SU-DHL-6 (cell line): Measurements from ENCODE around the gene PSMF1.

ENCODE experiments used
- H2AFZ ChIP-seq: fragments of 200-600 bp; sonication (generic); 2 replicates; pipeline ENCODE4 v1.6.1; 2014; ENCODE audit warnings: low read depth, mild to moderate bottlenecking, moderate library complexity, mixed read lengths, antibody characterized with exemption, low read length; ENCODE audit not compliant: severe bottlenecking
- H3F3A ChIP-seq: fragments of 200-600 bp; shearing (Covaris generic); 2 replicates; pipeline ENCODE4 v1.6.0; 2016; ENCODE audit warnings: antibody characterized with exemption, mild to moderate bottlenecking; ENCODE audit not compliant: insufficient read depth
- H3K27ac ChIP-seq: fragments of 200-600 bp; sonication (generic); 2 replicates; pipeline ENCODE4 v1.5.1; 2016; ENCODE audit warnings: low read depth, mild to moderate bottlenecking, low read length, moderate library complexity, mixed read lengths
- H3K27me3 ChIP-seq: fragments of 200-600 bp; sonication (generic), shearing (Covaris generic); 2 replicates; pipeline ENCODE4 v1.6.0; 2014; ENCODE audit warnings: mild to moderate bottlenecking, low read length
- H3K36me3 ChIP-seq: fragments of 200-600 bp; sonication (generic); 2 replicates; pipeline ENCODE4 v1.6.1; 2014; ENCODE audit warnings: mild to moderate bottlenecking, low read length, mixed read lengths
- H3K4me2 ChIP-seq: fragments of 300-600, 200-600 bp; shearing (Covaris generic), sonication (generic); 2 replicates; pipeline ENCODE4 v1.6.0; 2014; ENCODE audit warnings: low read length, low read depth, mild to moderate bottlenecking; ENCODE audit not compliant: poor library complexity, severe bottlenecking
- H3K4me3 ChIP-seq: fragments of 200-600 bp; sonication (generic); 2 replicates; pipeline ENCODE4 v1.5.1; 2014; ENCODE audit warnings: antibody characterized with exemption, low read length, mild to moderate bottlenecking, mixed read lengths; ENCODE audit not compliant: insufficient read depth, poor library complexity, severe bottlenecking
- H3K79me2 ChIP-seq: fragments of 200-600 bp; sonication (generic); 2 replicates; pipeline ENCODE4 v1.6.1; 2014; ENCODE audit warnings: mild to moderate bottlenecking, low read length, moderate library complexity; ENCODE audit not compliant: insufficient read depth
- H3K9ac ChIP-seq: fragments of 200-600 bp; sonication (generic); 2 replicates; pipeline ENCODE4 v1.7.0; 2014; ENCODE audit warnings: mild to moderate bottlenecking, low read length
- H3K9me2 ChIP-seq: fragments of 200-600 bp; sonication (generic); replicated peaks from 2 replicates; pipeline ENCODE4 v1.6.1; 2014; ENCODE audit warnings: low read length; ENCODE audit not compliant: insufficient read depth
- H3K9me3 ChIP-seq: fragments of 200-600 bp; sonication (generic); 2 replicates; pipeline ENCODE4 v1.6.1; 2014; ENCODE audit warnings: low read length, mixed read lengths; ENCODE audit not compliant: insufficient read depth
- H4K20me1 ChIP-seq: fragments of 200-600 bp; sonication (generic); 2 replicates; pipeline ENCODE4 v1.6.1; 2014; ENCODE audit warnings: low read depth, mild to moderate bottlenecking, antibody characterized with exemption, low read length, moderate library complexity, mixed read lengths
- EZH2phosphoT487 ChIP-seq: fragments of 200-600 bp; sonication (generic), shearing (Covaris generic); conservative IDR thresholded peaks from 2 replicates; pipeline ENCODE4 v1.6.1; 2018; ENCODE audit warnings: mild to moderate bottlenecking, antibody characterized with exemption, low read length, moderate library complexity, mixed read lengths
- TF ChIP-seq, protein P1 (sequence below): fragments of 200-600 bp; sonication (generic); IDR thresholded peaks from one replicate; pipeline ENCODE4 v1.5.1; 2017; ENCODE audit warnings: antibody characterized with exemption, mild to moderate bottlenecking, low read length, moderate library complexity; ENCODE audit not compliant: insufficient read depth, poor library complexity, severe bottlenecking

Gene PSMF1

DNA sequence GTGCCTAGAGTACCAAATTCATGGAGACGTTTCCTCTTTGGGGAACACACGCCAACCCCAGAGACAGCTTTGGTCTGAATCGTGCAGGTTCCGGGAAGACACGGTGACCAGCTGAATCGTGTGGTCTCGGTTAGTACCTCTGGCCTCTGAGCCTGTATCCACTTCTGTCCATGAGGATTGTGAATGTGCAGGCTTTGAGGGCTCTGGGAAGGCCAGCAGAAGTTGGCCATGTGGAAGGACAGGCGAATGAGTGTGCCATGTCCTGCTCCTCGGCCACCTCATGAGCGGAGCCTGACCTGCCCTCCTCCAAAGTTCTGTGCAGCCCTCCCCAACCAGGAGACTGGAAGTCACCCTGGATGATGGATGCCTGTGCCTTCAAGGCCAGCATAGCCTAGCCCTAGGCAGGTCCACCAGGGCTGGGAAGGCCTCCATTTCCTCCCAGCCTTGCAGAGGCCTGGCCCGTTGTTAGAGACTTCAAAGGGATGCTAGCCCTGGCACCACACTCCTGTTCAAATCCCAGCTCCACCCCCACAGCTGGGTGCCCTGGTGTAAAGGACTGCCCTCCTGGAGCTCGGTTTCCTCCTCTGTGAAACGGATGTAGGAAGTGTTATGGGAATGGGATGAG is 68.1 kb downstream of the PSMF1 start:
- Histone ChIP-seq H2AFZ (no peak overlapping the region), H3K9ac (no peak overlapping the region), H3K9me3 (no peaks in the 10 kb centered on the region), H3K27me3 (no peaks in the 10 kb centered on the region), H3F3A (no peaks in the 10 kb centered on the region), H3K36me3 (no peaks in the 10 kb centered on the region), H3K79me2 (no peaks in the 10 kb centered on the region), H3K9me2 (no peaks in the 10 kb centered on the region), H3K27ac (no peak overlapping the region), H3K4me3 (no peak overlapping the region), H4K20me1 (no peaks in the 10 kb centered on the region), H3K4me2 (no peak overlapping the region)
- TF ChIP-seq, protein P1, sequence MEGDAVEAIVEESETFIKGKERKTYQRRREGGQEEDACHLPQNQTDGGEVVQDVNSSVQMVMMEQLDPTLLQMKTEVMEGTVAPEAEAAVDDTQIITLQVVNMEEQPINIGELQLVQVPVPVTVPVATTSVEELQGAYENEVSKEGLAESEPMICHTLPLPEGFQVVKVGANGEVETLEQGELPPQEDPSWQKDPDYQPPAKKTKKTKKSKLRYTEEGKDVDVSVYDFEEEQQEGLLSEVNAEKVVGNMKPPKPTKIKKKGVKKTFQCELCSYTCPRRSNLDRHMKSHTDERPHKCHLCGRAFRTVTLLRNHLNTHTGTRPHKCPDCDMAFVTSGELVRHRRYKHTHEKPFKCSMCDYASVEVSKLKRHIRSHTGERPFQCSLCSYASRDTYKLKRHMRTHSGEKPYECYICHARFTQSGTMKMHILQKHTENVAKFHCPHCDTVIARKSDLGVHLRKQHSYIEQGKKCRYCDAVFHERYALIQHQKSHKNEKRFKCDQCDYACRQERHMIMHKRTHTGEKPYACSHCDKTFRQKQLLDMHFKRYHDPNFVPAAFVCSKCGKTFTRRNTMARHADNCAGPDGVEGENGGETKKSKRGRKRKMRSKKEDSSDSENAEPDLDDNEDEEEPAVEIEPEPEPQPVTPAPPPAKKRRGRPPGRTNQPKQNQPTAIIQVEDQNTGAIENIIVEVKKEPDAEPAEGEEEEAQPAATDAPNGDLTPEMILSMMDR = no peak
- no peak for TF ChIP-seq EZH2phosphoT487

DNA sequence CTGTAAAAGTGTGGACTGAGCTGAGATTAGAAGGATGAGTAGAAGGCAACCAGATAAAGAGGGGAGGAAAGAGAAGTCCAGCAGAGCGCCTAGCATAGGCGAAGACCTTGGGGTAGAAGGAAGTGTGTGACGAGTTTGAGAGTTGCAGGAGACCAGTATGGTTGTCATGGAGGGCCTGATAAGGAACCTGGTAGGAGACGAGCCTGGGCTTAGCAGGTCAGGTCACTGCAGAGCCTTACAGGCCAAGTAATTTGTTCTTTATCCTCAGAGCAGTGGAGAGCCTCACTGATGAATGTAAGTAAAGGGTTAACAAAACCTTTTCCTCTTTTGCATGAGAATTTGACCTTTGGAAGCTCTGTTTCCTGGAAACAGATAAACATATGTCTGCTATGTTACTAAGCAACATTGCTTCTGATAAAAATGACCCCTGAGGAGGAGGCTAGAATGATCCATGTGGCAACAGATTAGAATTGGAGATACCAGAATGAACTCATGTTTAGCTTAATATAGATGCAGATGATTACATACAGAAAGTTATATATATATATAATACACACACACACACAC is 69.3 kb downstream of the PSMF1 start:
- Histone ChIP-seq H4K20me1 (no peaks in the 10 kb centered on the region), H3F3A (no peaks in the 10 kb centered on the region), H3K79me2 (no peaks in the 10 kb centered on the region), H3K9me3 (no peaks in the 10 kb centered on the region), H3K4me3 (no peak overlapping the region), H3K4me2 (no peak overlapping the region), H3K27me3 (no peaks in the 10 kb centered on the region), H3K36me3 (no peaks in the 10 kb centered on the region), H3K9ac (no peak overlapping the region), H3K9me2 (no peaks in the 10 kb centered on the region), H2AFZ (no peak overlapping the region), H3K27ac (no peak overlapping the region)
- TF ChIP-seq EZH2phosphoT487 = no peak
- TF ChIP-seq, protein P1 = no peak

DNA sequence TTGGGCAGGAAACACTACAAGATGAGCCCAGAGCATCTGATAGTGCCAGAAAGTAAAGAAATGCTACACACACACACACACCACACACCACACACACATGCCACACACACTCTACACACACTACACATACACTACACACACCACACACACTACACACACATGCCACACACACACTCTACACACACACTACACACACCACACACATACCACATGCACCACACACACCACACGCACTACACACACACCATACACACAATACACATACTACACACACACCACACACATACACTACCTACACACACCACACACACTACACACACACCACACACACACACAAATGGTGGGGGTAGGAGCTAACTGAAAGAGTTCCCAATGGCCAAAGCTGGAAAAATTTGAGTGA is 69.9 kb downstream of the PSMF1 start:
- Histone ChIP-seq H3K4me3 (no peak overlapping the region), H3K4me2 (no peak overlapping the region), H3K27ac (no peak overlapping the region), H3F3A (no peaks in the 10 kb centered on the region), H2AFZ (no peak overlapping the region), H3K9me2 (no peaks in the 10 kb centered on the region), H3K9me3 (no peaks in the 10 kb centered on the region), H4K20me1 (no peaks in the 10 kb centered on the region), H3K79me2 (no peaks in the 10 kb centered on the region), H3K9ac (no peak overlapping the region), H3K27me3 (no peaks in the 10 kb centered on the region), H3K36me3 (no peaks in the 10 kb centered on the region)
- no peak for TF ChIP-seq EZH2phosphoT487

DNA sequence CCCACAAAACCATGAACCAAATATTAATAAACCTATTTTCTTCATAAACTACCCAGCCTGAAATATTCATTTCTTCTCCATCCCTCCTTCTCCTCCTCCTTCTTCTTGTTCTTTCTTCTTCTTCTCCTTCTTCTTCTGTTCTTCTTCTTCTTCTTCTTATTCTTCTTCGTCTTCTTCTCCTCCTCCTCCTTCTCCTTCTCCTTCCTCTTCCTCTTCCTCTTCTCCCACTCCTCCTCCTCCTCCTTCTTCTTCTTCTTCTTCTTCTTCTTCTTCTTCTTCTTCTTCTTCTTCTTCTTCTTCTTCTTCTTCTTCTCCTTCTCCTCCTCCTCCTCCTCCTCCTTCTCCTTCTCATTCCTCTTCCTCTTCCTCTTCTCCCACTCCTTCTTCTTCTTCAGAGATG is 71.4 kb downstream of the PSMF1 start:
- Histone ChIP-seq H4K20me1 (no peaks in the 10 kb centered on the region), H3K79me2 (no peaks in the 10 kb centered on the region), H3K9me3 (no peaks in the 10 kb centered on the region), H3K4me2 (no peak overlapping the region), H3K4me3 (no peak overlapping the region), H3K9me2 (no peaks in the 10 kb centered on the region), H3K27ac (no peak overlapping the region), H3F3A (no peaks in the 10 kb centered on the region), H3K9ac (no peak overlapping the region), H3K36me3 (no peaks in the 10 kb centered on the region), H3K27me3 (no peaks in the 10 kb centered on the region), H2AFZ (no peak overlapping the region)
- no peak for TF ChIP-seq EZH2phosphoT487
- TF ChIP-seq, protein P1 = no peak
